Activated naive CD4-positive, alpha-beta T cell treated with anti-CD3 and anti-CD28 coated beads, Interleukin-2, amount 10 ng/mL, durations not matched to agents 7 days and 5 days (primary cell): ENCODE data around the gene EDARADD.

Source experiments
- CTCF ChIA-PET: fragments of 350-600 bp; sonication (Branson Sonifier 250); formaldehyde crosslinking; loops from one replicate; lab custom pipeline; 2021; ENCODE audit warnings: antibody characterized with exemption; lab: Charles Lee
- DNase-seq: peaks from one replicate; pipeline ENCODE4 v3.0.0-alpha.2; 2020
- H3K27ac Mint-ChIP-seq: one replicate; pipeline ENCODE4 v1.8.0; 2021; ENCODE audit warnings: mild to moderate bottlenecking, moderate library complexity, mixed read lengths
- H3K27me3 Mint-ChIP-seq: one replicate; pipeline ENCODE4 v1.8.0; 2021; ENCODE audit warnings: mild to moderate bottlenecking, mixed read lengths
- H3K36me3 Mint-ChIP-seq: one replicate; pipeline ENCODE4 v1.8.0; 2021; ENCODE audit warnings: mixed read lengths
- H3K4me1 Mint-ChIP-seq: one replicate; pipeline ENCODE4 v1.8.0; 2021; ENCODE audit warnings: mixed read lengths
- H3K4me3 Mint-ChIP-seq: one replicate; pipeline ENCODE4 v1.8.0; 2021; ENCODE audit warnings: mild to moderate bottlenecking, moderate library complexity, mixed read lengths
- H3K9me3 Mint-ChIP-seq: one replicate; pipeline ENCODE4 v1.8.0; 2021; ENCODE audit warnings: mixed read lengths

Gene EDARADD

GRCh38 chr1:236370420-236370819 is 23.7 kb upstream of the EDARADD start:
- Mint-ChIP-seq H3K27me3 (peaks cover 5% of the 10 kb centered on the region), H3K9me3 (no peaks in the 10 kb centered on the region), H3K4me3 (no peak overlapping the region), H3K36me3 (no peaks in the 10 kb centered on the region), H3K4me1 (no peaks in the 10 kb centered on the region), H3K27ac (no peak overlapping the region)
- no peak for DNase-seq
- CTCF ChIA-PET, result no interaction called here

- Mint-ChIP-seq H3K27me3 (peaks cover 5% of the 10 kb centered on the region), H3K27ac (no peak overlapping the region), H3K36me3 (no peaks in the 10 kb centered on the region), H3K4me3 (no peak overlapping the region), H3K9me3 (no peaks in the 10 kb centered on the region), H3K4me1 (no peaks in the 10 kb centered on the region)
- CTCF ChIA-PET, result no interaction called here
- DNase-seq, result no peak
Observed at GRCh38 chr1:236371083-236371482, 23.0 kb upstream of the EDARADD start.

- no peaks in the 10 kb centered on the region for H3K36me3 Mint-ChIP-seq
- peaks cover 4% of the 10 kb centered on the region for H3K27me3 Mint-ChIP-seq
- CTCF ChIA-PET, result no interaction called here
- no peak overlapping the region for H3K4me3 Mint-ChIP-seq
- no peak overlapping the region for H3K27ac Mint-ChIP-seq
- DNase-seq, result no peak
- H3K4me1 Mint-ChIP-seq, result no peaks in the 10 kb centered on the region
- peaks cover 2% of the 10 kb centered on the region for H3K9me3 Mint-ChIP-seq
Observed at GRCh38 chr1:236377832-236378535, 16.1 kb upstream of the EDARADD start.

- DNase-seq, result no peak
- CTCF ChIA-PET, result interaction anchor here (1.3 kb wide), 1 partner anchor 13 kb away, joined by 3 read pairs; no protein-coding TSS in a partner anchor
- Mint-ChIP-seq H3K36me3 (no peaks in the 10 kb centered on the region), H3K4me3 (no peak overlapping the region), H3K9me3 (peaks cover 2% of the 10 kb centered on the region), H3K4me1 (no peaks in the 10 kb centered on the region), H3K27me3 (peaks cover 5% of the 10 kb centered on the region), H3K27ac (no peak overlapping the region)
Observed at GRCh38 chr1:236381565-236382158, 12.4 kb upstream of the EDARADD start.

- Mint-ChIP-seq H3K36me3 (no peaks in the 10 kb centered on the region), H3K27ac (no peak overlapping the region), H3K4me1 (no peaks in the 10 kb centered on the region), H3K27me3 (peaks cover 24% of the 10 kb centered on the region), H3K9me3 (no peaks in the 10 kb centered on the region), H3K4me3 (no peak overlapping the region)
- no peak for DNase-seq
- CTCF ChIA-PET, result interaction anchor here (1.9 kb wide), 1 partner anchor 63 kb away, joined by 4 read pairs; no protein-coding TSS in a partner anchor
Observed at GRCh38 chr1:236388332-236388731, 5.8 kb upstream of the EDARADD start.

GRCh38 chr1:236389253-236389652 is 4.8 kb upstream of the EDARADD start:
- Mint-ChIP-seq H3K27ac (no peak overlapping the region), H3K4me1 (peaks cover 8% of the 10 kb centered on the region), H3K36me3 (no peaks in the 10 kb centered on the region), H3K4me3 (no peak overlapping the region), H3K9me3 (no peaks in the 10 kb centered on the region), H3K27me3 (peaks cover 33% of the 10 kb centered on the region)
- no peak for DNase-seq
- CTCF ChIA-PET, result interaction anchor here (1.9 kb wide), 1 partner anchor 62 kb away, joined by 4 read pairs; no protein-coding TSS in a partner anchor

GRCh38 chr1:236391008-236391407 is 3.1 kb upstream of the EDARADD start:
- Mint-ChIP-seq H3K27ac (no peak overlapping the region), H3K9me3 (no peaks in the 10 kb centered on the region), H3K4me3 (no peak overlapping the region), H3K36me3 (no peaks in the 10 kb centered on the region), H3K4me1 (peaks cover 16% of the 10 kb centered on the region), H3K27me3 (peaks cover 49% of the 10 kb centered on the region)
- no peak for DNase-seq
- CTCF ChIA-PET, result no interaction called here

- no peak for DNase-seq
- Mint-ChIP-seq H3K9me3 (no peaks in the 10 kb centered on the region), H3K27ac (no peak overlapping the region), H3K4me1 (peaks cover 19% of the 10 kb centered on the region), H3K27me3 (peaks cover 61% of the 10 kb centered on the region), H3K4me3 (no peak overlapping the region), H3K36me3 (no peaks in the 10 kb centered on the region)
- CTCF ChIA-PET, result no interaction called here
Observed at GRCh38 chr1:236392182-236392581, 1.9 kb upstream of the EDARADD start.

GRCh38 chr1:236394879-236395229 is 768 bp downstream of the EDARADD start:
- Mint-ChIP-seq H3K4me3 (peak overlapping the region; percentile 82), H3K9me3 (no peaks in the 10 kb centered on the region), H3K36me3 (no peaks in the 10 kb centered on the region), H3K4me1 (peaks cover 19% of the 10 kb centered on the region), H3K27me3 (peaks cover 76% of the 10 kb centered on the region), H3K27ac (no peak overlapping the region)
- no peak for DNase-seq
- CTCF ChIA-PET, result interaction anchor here (1.1 kb wide), 1 partner anchor 13 kb away, joined by 3 read pairs; no protein-coding TSS in a partner anchor

- peaks cover 82% of the 10 kb centered on the region for H3K27me3 Mint-ChIP-seq
- no peak overlapping the region for H3K27ac Mint-ChIP-seq
- DNase-seq, result peak; percentile 57
- CTCF ChIA-PET, result interaction anchor here (1.1 kb wide), 1 partner anchor 13 kb away, joined by 3 read pairs; no protein-coding TSS in a partner anchor
- H3K4me3 Mint-ChIP-seq, result peak overlapping the region; percentile 82
- H3K36me3 Mint-ChIP-seq, result no peaks in the 10 kb centered on the region
- no peaks in the 10 kb centered on the region for H3K9me3 Mint-ChIP-seq
- H3K4me1 Mint-ChIP-seq, result peaks cover 19% of the 10 kb centered on the region
Observed at GRCh38 chr1:236395230-236395946, 1.3 kb downstream of the EDARADD start.

GRCh38 chr1:236395947-236396664 is 2.0 kb downstream of the EDARADD start:
- peak overlapping the region; percentile 80 for H3K4me3 Mint-ChIP-seq
- peaks cover 19% of the 10 kb centered on the region for H3K4me1 Mint-ChIP-seq
- no peak overlapping the region for H3K27ac Mint-ChIP-seq
- CTCF ChIA-PET, result interaction anchor here (1.1 kb wide), 1 partner anchor 20 kb away, joined by 3 read pairs; no protein-coding TSS in a partner anchor
- no peaks in the 10 kb centered on the region for H3K9me3 Mint-ChIP-seq
- no peak for DNase-seq
- no peaks in the 10 kb centered on the region for H3K36me3 Mint-ChIP-seq
- H3K27me3 Mint-ChIP-seq, result peaks cover 78% of the 10 kb centered on the region

- peaks cover 76% of the 10 kb centered on the region for H3K27me3 Mint-ChIP-seq
- H3K4me1 Mint-ChIP-seq, result peaks cover 19% of the 10 kb centered on the region
- H3K9me3 Mint-ChIP-seq, result no peaks in the 10 kb centered on the region
- CTCF ChIA-PET, result interaction anchor here (1.1 kb wide), 1 partner anchor 19 kb away, joined by 3 read pairs; no protein-coding TSS in a partner anchor
- no peak for DNase-seq
- peak overlapping the region; percentile 80 for H3K4me3 Mint-ChIP-seq
- H3K27ac Mint-ChIP-seq, result no peak overlapping the region
- no peaks in the 10 kb centered on the region for H3K36me3 Mint-ChIP-seq
Observed at GRCh38 chr1:236396665-236397043, 2.6 kb downstream of the EDARADD start.

GRCh38 chr1:236397173-236397759 is 3.2 kb downstream of the EDARADD start:
- H3K4me1 Mint-ChIP-seq, result peaks cover 19% of the 10 kb centered on the region
- H3K4me3 Mint-ChIP-seq, result no peak overlapping the region
- no peak overlapping the region for H3K27ac Mint-ChIP-seq
- H3K36me3 Mint-ChIP-seq, result no peaks in the 10 kb centered on the region
- H3K27me3 Mint-ChIP-seq, result peaks cover 70% of the 10 kb centered on the region
- CTCF ChIA-PET, result interaction anchor here (1.1 kb wide), 1 partner anchor 19 kb away, joined by 3 read pairs; no protein-coding TSS in a partner anchor
- H3K9me3 Mint-ChIP-seq, result no peaks in the 10 kb centered on the region
- no peak for DNase-seq
